Thymus (tissue), 11 donors: ENCODE data around the gene ARSB. TPM values are rescaled to one million over a fixed set of nuclear protein-coding genes. Genes with fewer than 3 reads are reported as not detected.
A peak's percentile ranks its signal among the peaks of the same experiment; 100 is the strongest.
"Not testable (repeated sequence)": the region's sequence is repeated elsewhere in the genome, so short reads cannot be mapped to it uniquely, and the experiment has no call there.

ENCODE experiments used
- DNase-seq, 9 donors: peaks; one replicate each; pipeline ENCODE4 v3.0.0-alpha.2; 2013; ENCODE audit warnings: low spot score in 9 of 9, low read depth in 6 of 9, missing footprints in 1 of 9
- H3K27ac ChIP-seq, 2 donors: one replicate each; pipeline ENCODE4 v1.5.1; 2013; ENCODE audit warnings: control low read depth in 1 of 2, low read depth in 1 of 2, low read length in 1 of 2, mild to moderate bottlenecking in 1 of 2, moderate library complexity in 1 of 2
- H3K27me3 ChIP-seq, 2 donors: one replicate each; pipeline ENCODE4 v1.5.1; 2013; ENCODE audit warnings: low read length in 1 of 2; ENCODE audit not compliant: control insufficient read depth in 2 of 2, insufficient read depth in 1 of 2
- H3K36me3 ChIP-seq, 2 donors: one replicate each; pipeline ENCODE4 v1.5.1; 2013; ENCODE audit warnings: low read length in 1 of 2, mild to moderate bottlenecking in 1 of 2, moderate library complexity in 1 of 2; ENCODE audit not compliant: control insufficient read depth in 2 of 2, insufficient read depth in 2 of 2
- H3K4me1 ChIP-seq, 2 donors: one replicate each; pipeline ENCODE4 v1.5.1; 2013; ENCODE audit warnings: low read length in 2 of 2; ENCODE audit not compliant: control insufficient read depth in 2 of 2, insufficient read depth in 2 of 2
- H3K4me3 ChIP-seq, 2 donors: one replicate each; pipeline ENCODE4 v1.5.1; 2013; ENCODE audit warnings: low read length in 2 of 2, control low read depth in 1 of 2, mild to moderate bottlenecking in 1 of 2
- H3K9me3 ChIP-seq, 2 donors: one replicate each; pipeline ENCODE4 v1.5.1; 2013; ENCODE audit warnings: low read length in 1 of 2, mild to moderate bottlenecking in 1 of 2; ENCODE audit not compliant: control insufficient read depth in 2 of 2, insufficient read depth in 1 of 2
- WGBS: extraction: QIAGEN DNeasy Blood & Tissue Kit; methylation state at CpG from one replicate; pipeline ENCODE4 v1.1.7; 2013; 5-methylcytosine and 5-hydroxymethylcytosine counted together
- polyA plus RNA-seq: library from polyadenylated mRNA; stranded (reverse); fragments of 200-250 nt; gene quantifications from one replicate; pipeline ENCODE4 v1.2.3, GENCODE V29; 2013
- total RNA-seq: library from RNA; stranded (reverse); fragments of 120-200 nt; gene quantifications from one replicate; pipeline ENCODE4 v1.2.4, GENCODE V29; 2013
- donor health status: healthy.

Gene ARSB
- total and polyA plus RNA-seq, 2 donors: 2.4 to 4.4 TPM

- H3K27ac ChIP-seq: no peak overlapping the region
- 96% methylated on average over 10 of the region's 10 CpGs for WGBS
- peaks cover 0 to 3% of the 10 kb centered on the region in 2 donors for H3K9me3 ChIP-seq
- H3K27me3 ChIP-seq: no peaks in the 10 kb centered on the region
- DNase-seq: no peak
- H3K4me3 ChIP-seq: no peak overlapping the region
- H3K4me1 ChIP-seq: peaks cover 12 to 28% of the 10 kb centered on the region in 2 donors
- no peaks in the 10 kb centered on the region for H3K36me3 ChIP-seq
Measured at GRCh38 chr5:78888580-78889368, 96.3 kb downstream of the ARSB start.

- peak in 2 of 9 donors; percentile 18 to 59 for DNase-seq
- Histone ChIP-seq H3K9me3 (no peaks in the 10 kb centered on the region), H3K27ac (no peak overlapping the region), H3K4me1 (peaks cover 11 to 28% of the 10 kb centered on the region in 2 donors), H3K4me3 (no peak overlapping the region), H3K27me3 (no peaks in the 10 kb centered on the region), H3K36me3 (no peaks in the 10 kb centered on the region)
- WGBS: 64% methylated on average over 6 of the region's 6 CpGs
Measured at GRCh38 chr5:78887384-78888118, 97.6 kb downstream of the ARSB start.

- H3K4me1 ChIP-seq: peaks cover 11 to 28% of the 10 kb centered on the region in 2 donors
- WGBS: 98% methylated on average over 2 of the region's 2 CpGs
- no peaks in the 10 kb centered on the region for H3K27me3 ChIP-seq
- H3K9me3 ChIP-seq: no peaks in the 10 kb centered on the region
- H3K27ac ChIP-seq: no peak overlapping the region
- no peaks in the 10 kb centered on the region for H3K36me3 ChIP-seq
- H3K4me3 ChIP-seq: no peak overlapping the region
- peak in 1 of 9 donors; percentile 48 for DNase-seq
Measured at GRCh38 chr5:78886341-78887230, 98.5 kb downstream of the ARSB start.

- H3K27me3 ChIP-seq: no peaks in the 10 kb centered on the region
- peaks cover 0 to 1% of the 10 kb centered on the region in 2 donors for H3K4me1 ChIP-seq
- no peaks in the 10 kb centered on the region for H3K36me3 ChIP-seq
- 82% methylated on average over 3 of the region's 3 CpGs for WGBS
- no peak for DNase-seq
- no peak overlapping the region for H3K4me3 ChIP-seq
- H3K9me3 ChIP-seq: no peaks in the 10 kb centered on the region
- no peak overlapping the region for H3K27ac ChIP-seq
Measured at GRCh38 chr5:78881884-78882283, 103.2 kb downstream of the ARSB start.

GRCh38 chr5:78879516-78879915, 105.6 kb downstream of the ARSB start:
- Histone ChIP-seq H3K36me3 (no peaks in the 10 kb centered on the region), H3K27me3 (no peaks in the 10 kb centered on the region), H3K27ac (no peak overlapping the region), H3K4me3 (no peak overlapping the region), H3K9me3 (no peaks in the 10 kb centered on the region), H3K4me1 (no peaks in the 10 kb centered on the region)
- no peak for DNase-seq
- 98% methylated on average over 10 of the region's 10 CpGs for WGBS

GRCh38 chr5:78866076-78866475, 119.0 kb downstream of the ARSB start:
- not testable (repeated sequence) for DNase-seq, H3K4me3 ChIP-seq, H3K9me3 ChIP-seq, H3K27me3 ChIP-seq, H3K4me1 ChIP-seq, H3K36me3 ChIP-seq, H3K27ac ChIP-seq
- WGBS: 98% methylated on average over 2 of the region's 2 CpGs

GRCh38 chr5:78858364-78858763, 126.7 kb downstream of the ARSB start:
- Histone ChIP-seq H3K27ac (no peak overlapping the region), H3K9me3 (peaks cover 0 to 17% of the 10 kb centered on the region in 2 donors), H3K4me1 (no peaks in the 10 kb centered on the region), H3K4me3 (no peak overlapping the region), H3K36me3 (no peaks in the 10 kb centered on the region), H3K27me3 (no peaks in the 10 kb centered on the region)
- DNase-seq: no peak
- WGBS: 100% methylated on average over 1 of the region's 1 CpG

GRCh38 chr5:78855026-78855425, 130.1 kb downstream of the ARSB start:
- 74% methylated on average over 2 of the region's 2 CpGs for WGBS
- peaks cover 0 to 18% of the 10 kb centered on the region in 2 donors for H3K9me3 ChIP-seq
- no peak for DNase-seq

More at GRCh38 chr5:78855026-78855425, 130.1 kb downstream of the ARSB start:
- Histone ChIP-seq H3K4me1 (no peaks in the 10 kb centered on the region), H3K27ac (no peak overlapping the region), H3K4me3 (no peak overlapping the region), H3K36me3 (no peaks in the 10 kb centered on the region), H3K27me3 (no peaks in the 10 kb centered on the region)
